Left cardiac atrium (tissue), 4 donors: ENCODE measurements around the gene ELL. TPM values are rescaled to one million over a fixed set of nuclear protein-coding genes. Genes with fewer than 3 reads are reported as not detected.
"Not testable (repeated sequence)": the region's sequence is repeated elsewhere in the genome, so short reads cannot be mapped to it uniquely, and the experiment has no call there.

Source experiments
- ATAC-seq, 2 donors: fragments of 200-7000 bp; cut with Tn5 transposase; one replicate each; pipeline ENCODE4 v1.9.1; 2020; ENCODE audit warnings: mild to moderate bottlenecking in 2 of 2, moderate library complexity in 2 of 2
- DNase-seq: peaks from one replicate; pipeline ENCODE4 v3.0.0-alpha.2; 2020
- intact Hi-C, 2 donors: fragments of 100-400 bp; cut with DNase I; formaldehyde crosslinking; loops; one replicate each; pipeline versions ENCODE4 v1.14.1 to v1.15.1; 2022 to 2023
- long read RNA-seq: library from polyadenylated mRNA; unstranded; transcript quantifications from one replicate; pipeline ENCODE4 v2.0.0, GENCODE V29; 2021
- total RNA-seq, 2 donors: library from RNA; stranded (reverse); fragmentation: NEBNext Ultra II Directional; extraction: Animal tissue kit (Norgen Biotek cat#: 25700); gene quantifications; one replicate each; pipeline ENCODE4 v1.2.1, GENCODE V29; 2021
- donor health status: DM: no; HTN: yes; CAD: no.
- donor health status: DM: no; HTN: yes; CAD: no; lungs with severe emphysema.
- donor health status: DM: yes; HTN: yes; CAD: no.
- donor health status: Dilated cardiomyopathy.

The ELL gene
- 10 to 100 TPM; 10.8 to 18.7 TPM for total RNA-seq
- long read RNA-seq, full-length matches to known transcripts = 5 of 18 reads
- long read RNA-seq, partial matches to known transcripts = 11 of 18 reads
- long read RNA-seq, other reads (novel, unspliced or antisense) = 2 of 18 reads

- ATAC-seq (peak; percentile 3 to 6), DNase-seq (no peak)
- intact Hi-C loops = loop anchor here in 1 of 2 donors (2.0 kb wide), 1 partner anchor 33 kb away; no protein-coding TSS in a partner anchor
These were observed at the start of gene ELL for GRCh38 chr19:18521692-18522123. TSS of gene ELL (minus strand) at chr19:18522070. CDS start at chr19:18522055, 15 bp downstream.

- ATAC-seq (no peak), DNase-seq (no peak)
- intact Hi-C loops = loop anchor here in 1 of 2 donors (10.0 kb wide), 1 partner anchor 104 kb away; no protein-coding TSS in a partner anchor
These were observed 46.5 kb upstream of the ELL start for GRCh38 chr19:18568367-18568766.

GRCh38 chr19:18566953-18567352, 45.1 kb upstream of the ELL start:
- ATAC-seq = no peak
- no peak for DNase-seq
- intact Hi-C loops = loop anchor here in 1 of 2 donors (10.0 kb wide), 1 partner anchor 102 kb away; no protein-coding TSS in a partner anchor

GRCh38 chr19:18562086-18562485, 40.2 kb upstream of the ELL start:
- intact Hi-C loops = loop anchor here in 1 of 2 donors (10.0 kb wide), 1 partner anchor 97 kb away; no protein-coding TSS in a partner anchor
- ATAC-seq = peak; percentile 28 to 33

GRCh38 chr19:18559685-18560084, 37.8 kb upstream of the ELL start:
- DNase-seq (no peak), ATAC-seq (no peak)
- intact Hi-C loops = loop anchor here in 1 of 2 donors (10.0 kb wide), 1 partner anchor 95 kb away; no protein-coding TSS in a partner anchor

More at GRCh38 chr19:18562086-18562485, 40.2 kb upstream of the ELL start:
- DNase-seq = peak; percentile 83

GRCh38 chr19:18558604-18559003, 36.7 kb upstream of the ELL start:
- ATAC-seq (no peak), DNase-seq (no peak)
- intact Hi-C loops = no loop called here

GRCh38 chr19:18558202-18558555, 36.3 kb upstream of the ELL start:
- ATAC-seq (peak in 1 of 2 donors; percentile 1), DNase-seq (no peak)
- intact Hi-C loops = no loop called here

GRCh38 chr19:18557411-18558201, 35.7 kb upstream of the ELL start, which contains the start of gene KXD1:
TSS of gene KXD1 (plus strand) at chr19:18557870. CDS start at chr19:18562057, 4,187 bp downstream.
- peak; percentile 99 for ATAC-seq
- DNase-seq = peak; percentile 99
- intact Hi-C loops = no loop called here

- ATAC-seq (no peak), DNase-seq (no peak)
- intact Hi-C loops = no loop called here
These were observed 29.8 kb upstream of the ELL start for GRCh38 chr19:18551631-18552030.

GRCh38 chr19:18543814-18544475, 22.1 kb upstream of the ELL start:
- ATAC-seq = peak; percentile 31 to 81
- intact Hi-C loops = no loop called here
- DNase-seq = no peak

GRCh38 chr19:18542941-18543813, 21.3 kb upstream of the ELL start, which contains the start of gene FKBP8:
TSS of gene FKBP8 (minus strand) at chr19:18543573. CDS start at chr19:18541970, 1,603 bp downstream.
- intact Hi-C loops = no loop called here
- DNase-seq (peak; percentile 96), ATAC-seq (peak; percentile 98 to 99)

GRCh38 chr19:18541992-18542940, 20.4 kb upstream of the ELL start:
- ATAC-seq = no peak
- DNase-seq = no peak
- intact Hi-C loops = no loop called here

- intact Hi-C loops = no loop called here
- no peak for DNase-seq
- ATAC-seq = no peak
These were observed 19.6 kb upstream of the ELL start for GRCh38 chr19:18541258-18541991.

GRCh38 chr19:18540200-18540599, 18.3 kb upstream of the ELL start:
- ATAC-seq, DNase-seq, intact Hi-C loops: not testable (repeated sequence)

- intact Hi-C loops = no loop called here
- DNase-seq (no peak), ATAC-seq (no peak)
These were observed 17.5 kb upstream of the ELL start for GRCh38 chr19:18539372-18539771.

- ATAC-seq (no peak), DNase-seq (no peak)
- intact Hi-C loops = no loop called here
These were observed 16.2 kb upstream of the ELL start for GRCh38 chr19:18538115-18538514.

GRCh38 chr19:18537431-18537830, 15.6 kb upstream of the ELL start:
- intact Hi-C loops = no loop called here
- DNase-seq (no peak), ATAC-seq (no peak)
